ENCODE results near the gene ZBTB3.

Gene ZBTB3

DNA sequence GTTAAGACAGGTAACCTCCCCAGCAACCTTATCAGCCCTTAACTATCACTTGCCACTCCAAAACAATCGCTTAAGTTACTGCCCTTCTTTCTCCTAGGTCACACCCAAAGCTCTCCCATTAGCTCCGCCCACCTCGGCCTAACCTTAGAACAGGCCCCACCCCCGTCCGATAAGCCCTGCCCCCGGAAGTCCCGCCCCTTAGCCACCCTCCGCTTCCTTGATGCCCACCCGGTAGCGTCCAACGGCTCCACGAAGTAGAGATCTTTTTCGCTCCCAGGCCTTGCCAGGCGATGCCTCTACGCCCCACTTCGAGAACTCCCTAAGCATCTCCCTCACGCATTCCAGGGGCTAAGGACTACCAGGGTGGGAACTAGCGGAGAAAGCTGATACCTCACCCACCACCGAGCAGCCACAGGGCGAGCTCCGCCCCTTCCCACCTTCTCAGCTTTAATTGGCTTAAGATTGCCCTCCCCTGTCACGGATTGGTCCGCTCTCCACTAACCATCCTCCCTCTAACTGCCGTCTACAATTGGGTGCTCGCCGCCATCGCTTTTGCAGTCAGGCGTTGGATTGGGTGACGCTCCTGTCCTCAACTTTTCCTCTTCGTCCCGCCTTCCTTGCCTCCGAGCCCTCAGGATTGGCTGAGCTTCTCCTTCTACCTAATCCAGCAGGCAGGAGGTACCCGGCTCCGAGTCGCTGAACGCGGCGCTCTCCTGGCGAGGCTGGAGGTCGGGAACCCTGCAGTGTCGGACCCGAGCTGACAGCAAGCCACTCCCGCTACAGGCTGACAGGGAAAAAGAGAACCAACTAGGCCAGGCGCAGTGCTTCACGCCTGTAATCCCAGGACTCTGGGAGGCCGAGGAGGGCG is at the start of gene ZBTB3:
ZBTB3 (minus strand) TSS at position 425 of the 868 bp plus-strand sequence. CDS start 496 bp downstream, outside the sequence.
- Histone ChIP-seq H3K9me3 (no peaks in the 10 kb centered on the region), H3K27me3 (no peaks in the 10 kb centered on the region), H3K27ac (peak within 1 kb of the TSS; percentile 90 to 91), H3K4me3 (peak within 1 kb of the TSS; percentile 62 to 66), H3K36me3 (peaks cover 0 to 21% (median 0%) of the 10 kb centered on the region in 3 donors), H3K4me1 (peaks cover 0 to 25% (median 18%) of the 10 kb centered on the region in 4 donors)
- TF ChIP-seq, protein P1, sequence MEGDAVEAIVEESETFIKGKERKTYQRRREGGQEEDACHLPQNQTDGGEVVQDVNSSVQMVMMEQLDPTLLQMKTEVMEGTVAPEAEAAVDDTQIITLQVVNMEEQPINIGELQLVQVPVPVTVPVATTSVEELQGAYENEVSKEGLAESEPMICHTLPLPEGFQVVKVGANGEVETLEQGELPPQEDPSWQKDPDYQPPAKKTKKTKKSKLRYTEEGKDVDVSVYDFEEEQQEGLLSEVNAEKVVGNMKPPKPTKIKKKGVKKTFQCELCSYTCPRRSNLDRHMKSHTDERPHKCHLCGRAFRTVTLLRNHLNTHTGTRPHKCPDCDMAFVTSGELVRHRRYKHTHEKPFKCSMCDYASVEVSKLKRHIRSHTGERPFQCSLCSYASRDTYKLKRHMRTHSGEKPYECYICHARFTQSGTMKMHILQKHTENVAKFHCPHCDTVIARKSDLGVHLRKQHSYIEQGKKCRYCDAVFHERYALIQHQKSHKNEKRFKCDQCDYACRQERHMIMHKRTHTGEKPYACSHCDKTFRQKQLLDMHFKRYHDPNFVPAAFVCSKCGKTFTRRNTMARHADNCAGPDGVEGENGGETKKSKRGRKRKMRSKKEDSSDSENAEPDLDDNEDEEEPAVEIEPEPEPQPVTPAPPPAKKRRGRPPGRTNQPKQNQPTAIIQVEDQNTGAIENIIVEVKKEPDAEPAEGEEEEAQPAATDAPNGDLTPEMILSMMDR (IDR thresholded peaks at IDR 0.05): peak in 1 of 2 experiments; percentile 41
- DNase-seq: peak; percentile 99
- intact Hi-C loops (cut with DNase I; ENCODE audit: low total_unique reads): loop anchor here (1.0 kb wide), 1 partner anchor 26 kb away; the partner anchor contains the start of gene TTC9C

DNA sequence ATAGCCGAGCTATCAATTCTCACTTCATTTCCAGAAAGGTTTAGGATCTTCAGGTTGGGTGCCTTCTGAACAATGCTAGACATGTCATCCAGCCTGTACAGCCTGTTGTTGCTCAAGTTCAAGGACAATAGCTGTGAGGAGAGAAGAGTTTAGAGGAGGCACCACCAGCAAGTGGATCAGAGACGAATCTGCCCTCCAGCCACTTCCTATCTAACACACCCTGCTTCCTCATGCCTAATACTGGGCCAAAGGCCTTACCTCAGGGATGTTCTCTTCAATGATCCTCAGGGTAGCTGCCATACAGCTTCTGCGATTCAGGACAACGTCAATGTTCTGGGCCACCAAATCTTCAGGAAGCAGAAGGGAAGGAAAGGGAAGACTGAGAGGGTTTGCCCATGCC is 47.1 kb upstream of the ZBTB3 start:
- TF ChIP-seq, protein P1 (IDR thresholded peaks at IDR 0.05): no peak
- no peak overlapping the region for H3K27ac ChIP-seq
- no peaks in the 10 kb centered on the region for H3K27me3 ChIP-seq
- peaks cover 75 to 77% (median 76%) of the 10 kb centered on the region in 3 donors for H3K36me3 ChIP-seq
- H3K4me1 ChIP-seq: peaks cover 0 to 22% (median 17%) of the 10 kb centered on the region in 4 donors
- intact Hi-C loops (cut with DNase I; ENCODE audit: low total_unique reads): no loop called here
- DNase-seq: no peak
- H3K4me3 ChIP-seq: no peak overlapping the region
- H3K9me3 ChIP-seq: no peaks in the 10 kb centered on the region

DNA sequence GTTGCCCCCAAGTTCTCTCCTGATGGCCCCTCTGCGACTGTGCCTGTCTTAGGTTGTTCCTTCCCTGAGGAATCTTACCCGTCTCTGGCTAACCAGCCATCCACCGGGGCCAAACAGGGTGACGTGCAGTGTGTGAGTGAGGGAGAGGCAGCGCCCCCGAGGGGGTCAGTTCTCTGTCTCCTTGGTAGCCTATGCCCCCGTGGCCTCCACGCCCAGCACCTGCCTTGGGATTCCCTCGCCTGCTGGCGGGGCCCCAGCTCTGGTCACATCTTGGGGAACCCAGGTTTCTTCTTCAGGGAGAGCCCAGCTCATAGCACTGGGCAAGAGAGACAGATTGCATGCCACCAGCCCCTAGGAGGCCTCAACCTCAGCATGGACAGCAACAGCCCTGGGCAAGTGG is 45.5 kb upstream of the ZBTB3 start:
- Histone ChIP-seq H3K4me3 (no peak overlapping the region), H3K4me1 (peaks cover 0 to 14% (median 13%) of the 10 kb centered on the region in 4 donors), H3K9me3 (no peaks in the 10 kb centered on the region), H3K27ac (no peak overlapping the region), H3K36me3 (peaks cover 91 to 93% (median 92%) of the 10 kb centered on the region in 3 donors), H3K27me3 (no peaks in the 10 kb centered on the region)
- TF ChIP-seq, protein P1 (IDR thresholded peaks at IDR 0.05): no peak
- intact Hi-C loops (cut with DNase I; ENCODE audit: low total_unique reads): no loop called here
- no peak for DNase-seq

DNA sequence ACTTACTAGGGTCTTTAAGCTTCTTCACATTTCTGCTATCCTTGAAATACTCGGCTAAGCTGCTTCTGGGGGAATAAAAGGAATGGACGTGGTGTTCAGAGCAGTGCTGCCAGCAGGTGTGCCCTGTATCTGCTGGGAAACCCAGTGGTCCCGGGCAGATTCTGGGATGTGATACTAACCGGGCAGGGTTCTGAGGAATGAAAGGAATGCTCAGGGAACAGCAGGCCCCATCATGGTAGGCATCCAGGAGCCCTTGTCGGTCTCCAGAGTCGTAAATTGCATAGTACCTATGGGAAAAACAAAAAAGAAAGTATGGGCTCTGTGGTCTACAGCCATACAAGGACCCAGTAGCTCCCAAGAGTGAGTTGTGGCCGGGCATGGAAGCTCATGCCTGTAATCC is 42.3 kb upstream of the ZBTB3 start:
- DNase-seq: no peak
- Histone ChIP-seq H3K4me1 (peaks cover 0 to 11% (median 10%) of the 10 kb centered on the region in 4 donors), H3K27ac (no peak overlapping the region), H3K4me3 (no peak overlapping the region), H3K27me3 (no peaks in the 10 kb centered on the region), H3K9me3 (no peaks in the 10 kb centered on the region), H3K36me3 (peaks cover 86 to 94% (median 91%) of the 10 kb centered on the region in 3 donors)
- TF ChIP-seq, protein P1 (IDR thresholded peaks at IDR 0.05): no peak
- intact Hi-C loops (cut with DNase I; ENCODE audit: low total_unique reads): no loop called here

DNA sequence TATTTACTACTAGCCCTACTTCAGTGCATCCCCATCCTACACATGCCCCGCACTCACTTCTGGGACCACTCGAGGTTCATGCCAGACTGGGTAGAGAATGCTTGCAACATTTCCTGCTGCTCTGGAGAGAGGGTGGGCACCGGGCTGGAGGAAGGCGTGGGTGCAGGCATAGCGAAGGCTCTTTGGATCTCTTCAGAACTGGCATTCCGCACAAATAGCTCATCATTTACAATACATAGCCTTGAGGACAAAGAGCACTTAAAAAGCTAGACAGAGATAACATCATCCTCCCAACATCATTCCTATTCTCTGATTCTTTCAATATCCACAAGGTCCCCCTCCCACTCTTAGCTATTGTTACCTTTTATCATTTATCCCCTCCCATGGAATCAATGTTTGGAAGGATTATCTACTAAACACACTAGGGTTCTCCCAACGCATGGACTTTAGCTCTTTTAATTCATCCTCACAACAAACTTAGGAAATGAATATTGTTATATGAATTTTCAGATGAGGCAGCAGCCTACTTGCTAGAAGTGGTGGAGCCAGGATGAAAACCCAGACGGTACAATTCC is 40.3 kb upstream of the ZBTB3 start:
- DNase-seq: no peak
- H3K4me3 ChIP-seq: no peak overlapping the region
- TF ChIP-seq, protein P1 (IDR thresholded peaks at IDR 0.05): no peak
- peaks cover 66 to 89% (median 77%) of the 10 kb centered on the region in 3 donors for H3K36me3 ChIP-seq
- peaks cover 0 to 28% (median 20%) of the 10 kb centered on the region in 4 donors for H3K4me1 ChIP-seq
- intact Hi-C loops (cut with DNase I; ENCODE audit: low total_unique reads): loop anchor here (5.0 kb wide), 1 partner anchor 43 kb away; the partner anchor contains the start of gene WDR74
- no peak overlapping the region for H3K27ac ChIP-seq
- no peaks in the 10 kb centered on the region for H3K27me3 ChIP-seq
- no peaks in the 10 kb centered on the region for H3K9me3 ChIP-seq

Data from tibial artery (tissue), 4 donors.